Astrocyte of the cerebellum (primary cell): ENCODE results near the gene CBX8.

Experiments used
- DNase-seq: peaks from one replicate; pipeline ENCODE4 v3.0.0-alpha.2; 2011; ENCODE audit warnings: low read depth
- H3K4me3 ChIP-seq: 2 replicates; pipeline ENCODE4 v1.5.1; 2011; ENCODE audit warnings: mild to moderate bottlenecking, low read depth, low read length, moderate library complexity
- CTCF ChIP-seq: IDR thresholded peaks from 2 replicates; pipeline ENCODE4 v1.5.1; 2012; ENCODE audit warnings: low read length, low read depth, moderate library complexity, mild to moderate bottlenecking; ENCODE audit errors: missing control alignments
- in situ Hi-C: cut with HindIII; loops from 2 replicates; pipeline ENCODE4 v1.10.0; 2017; ENCODE audit warnings: low sequenced_read_pairs

CBX8 gene

GRCh38 chr17:79811011-79811867 is 14.4 kb upstream of the CBX8 start:
- in situ Hi-C loops, result no loop called here
- no peak for DNase-seq
- H3K4me3 ChIP-seq, result no peak overlapping the region
- TF ChIP-seq CTCF, result peak; percentile 26

- TF ChIP-seq CTCF, result no peak
- in situ Hi-C loops, result no loop called here
- no peak for DNase-seq
- H3K4me3 ChIP-seq, result no peak overlapping the region
Measured at GRCh38 chr17:79810130-79811010, 13.5 kb upstream of the CBX8 start.

- no peak for TF ChIP-seq CTCF
- no peak overlapping the region for H3K4me3 ChIP-seq
- no peak for DNase-seq
- in situ Hi-C loops, result loop anchor here (5.0 kb wide), 1 partner anchor 83 kb away; no protein-coding TSS in a partner anchor
Measured at GRCh38 chr17:79809530-79810129, 12.8 kb upstream of the CBX8 start.

DNA sequence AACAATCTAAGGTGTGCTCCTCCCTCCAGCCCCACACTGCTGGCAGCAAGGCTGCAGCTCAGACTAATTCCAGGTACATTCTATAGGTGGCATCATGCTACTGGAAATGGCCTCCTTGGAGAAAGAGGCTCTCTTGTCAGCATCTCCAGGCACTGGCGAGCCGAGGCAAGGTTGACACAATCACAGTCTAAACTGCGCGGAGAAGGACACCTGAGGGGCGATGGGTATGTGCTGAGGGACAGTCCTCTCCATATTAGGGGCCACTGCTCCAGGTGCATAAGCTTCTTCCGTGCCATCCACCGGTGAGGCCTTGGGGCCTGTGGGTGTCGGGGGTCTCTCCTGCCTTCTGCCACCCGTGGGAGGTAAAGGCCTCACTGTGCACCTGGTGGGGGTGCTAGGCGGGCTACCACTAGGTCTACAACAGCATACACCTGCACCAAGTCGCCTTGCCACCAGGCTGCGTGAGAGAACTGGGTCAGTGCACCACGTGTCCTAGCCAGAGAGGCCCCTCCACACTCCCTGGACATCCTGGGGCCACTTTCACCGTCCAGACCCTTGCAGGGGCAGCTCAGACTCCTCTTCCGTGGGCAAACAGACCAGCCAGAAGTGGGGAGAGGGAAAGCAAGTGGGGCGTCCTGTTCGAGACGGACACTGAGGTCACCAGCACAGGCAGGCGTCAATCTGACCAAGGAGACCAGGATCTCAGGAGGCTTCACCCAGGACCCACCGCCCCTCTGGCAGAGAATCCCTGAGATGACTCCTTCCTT is 12.1 kb upstream of the CBX8 start:
- no peak overlapping the region for H3K4me3 ChIP-seq
- TF ChIP-seq CTCF, result peak; percentile 35
- in situ Hi-C loops, result loop anchor here (5.0 kb wide), 1 partner anchor 83 kb away; no protein-coding TSS in a partner anchor
- DNase-seq, result no peak

DNA sequence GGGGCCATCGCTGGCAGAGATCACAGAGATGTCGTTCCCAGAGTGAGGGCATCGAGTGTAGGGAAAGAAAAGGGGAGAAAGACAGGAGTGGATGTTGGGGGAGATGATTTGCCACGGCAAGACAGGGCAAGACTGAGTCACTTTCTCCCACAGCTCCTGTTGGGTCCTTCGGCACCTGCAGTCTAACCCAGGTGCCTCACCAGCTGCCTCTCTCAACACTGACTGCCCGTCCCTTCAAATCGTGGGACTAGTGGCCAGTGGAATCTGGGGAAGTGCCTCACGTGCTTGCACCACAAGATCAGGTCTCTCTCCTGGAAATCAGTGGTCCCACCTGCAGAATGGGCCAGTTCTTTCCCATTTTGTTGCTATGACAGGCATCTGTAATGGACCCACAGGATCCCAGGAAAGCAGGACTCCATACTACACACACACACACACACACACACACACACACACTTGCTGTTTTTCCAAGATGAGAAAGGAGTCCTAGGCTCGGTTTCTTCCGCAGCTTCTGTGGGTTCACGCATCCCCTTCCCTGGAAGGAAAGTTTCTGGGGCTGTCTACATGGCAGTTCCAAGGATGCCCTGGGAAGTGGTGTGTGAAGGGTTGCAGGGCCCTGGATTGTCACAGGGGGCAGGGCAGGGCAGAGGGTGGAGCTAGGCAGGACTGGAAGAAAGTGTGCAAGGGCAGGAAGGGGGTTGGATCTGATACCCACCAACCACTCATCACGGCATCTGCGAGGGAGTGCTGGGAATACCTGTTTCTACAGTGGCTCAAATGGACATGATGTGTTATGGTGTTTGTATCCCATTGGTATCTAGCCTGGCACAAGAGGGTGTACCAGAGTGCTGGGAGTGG is 10.2 kb upstream of the CBX8 start:
- no peak for DNase-seq
- no peak for TF ChIP-seq CTCF
- in situ Hi-C loops, result loop anchor here (5.0 kb wide), 1 partner anchor 85 kb away; no protein-coding TSS in a partner anchor
- H3K4me3 ChIP-seq, result no peak overlapping the region
